MM.1S (cell line): ENCODE measurements around the gene CMPK1.

ENCODE experiments used
- DNase-seq: peaks from one replicate; pipeline ENCODE4 v3.0.0-alpha.2; 2015
- H2AFZ ChIP-seq: fragments of 300-600 bp; sonication (generic); 2 replicates; pipeline ENCODE4 v1.6.0; 2016; ENCODE audit warnings: antibody characterized with exemption, low read length
- H3F3A ChIP-seq: fragments of 300-600 bp; sonication (generic); 2 replicates; pipeline ENCODE4 v1.6.1; 2016; ENCODE audit warnings: mild to moderate bottlenecking, antibody characterized with exemption, low read length, moderate library complexity, mixed read lengths; ENCODE audit not compliant: insufficient read depth
- H3K27ac ChIP-seq: fragments of 300-600 bp; sonication (generic); 2 replicates; pipeline ENCODE4 v1.5.1; 2016; ENCODE audit warnings: mild to moderate bottlenecking, low read length
- H3K27me3 ChIP-seq: fragments of 300-600 bp; sonication (generic); replicated peaks from 2 replicates; pipeline ENCODE4 v1.6.0; 2016; ENCODE audit warnings: low read length; ENCODE audit not compliant: insufficient read depth
- H3K36me3 ChIP-seq: fragments of 300-600 bp; sonication (generic); replicated peaks from 2 replicates; pipeline ENCODE4 v1.6.1; 2016; ENCODE audit warnings: mild to moderate bottlenecking, low read length, mixed read lengths; ENCODE audit not compliant: insufficient read depth
- H3K4me1 ChIP-seq: fragments of 300-600 bp; sonication (generic); 2 replicates; pipeline ENCODE4 v1.6.1; 2016; ENCODE audit warnings: low read length, mixed read lengths
- H3K4me2 ChIP-seq: fragments of 300-600 bp; sonication (generic); 2 replicates; pipeline ENCODE4 v1.6.0; 2016; ENCODE audit warnings: low read depth, low read length
- H3K4me3 ChIP-seq: fragments of 300-600 bp; sonication (generic); 2 replicates; pipeline ENCODE4 v1.5.1; 2016; ENCODE audit warnings: low read length, mixed read lengths
- H3K79me2 ChIP-seq: fragments of 300-600 bp; sonication (generic); 2 replicates; pipeline ENCODE4 v1.6.1; 2016; ENCODE audit warnings: mixed run types, low read length, mixed read lengths
- H3K9ac ChIP-seq: fragments of 300-600 bp; sonication (generic); 2 replicates; pipeline ENCODE4 v1.6.1; 2016; ENCODE audit warnings: low read length, mixed read lengths
- H3K9me2 ChIP-seq: fragments of 300-600 bp; sonication (generic); replicated peaks from 2 replicates; pipeline ENCODE4 v1.6.1; 2016; ENCODE audit warnings: mild to moderate bottlenecking, low read length, mixed read lengths; ENCODE audit not compliant: insufficient read depth
- H3K9me3 ChIP-seq: fragments of 300-600 bp; sonication (generic); replicated peaks from 2 replicates; pipeline ENCODE4 v1.6.1; 2016; ENCODE audit warnings: mild to moderate bottlenecking, low read length, mixed read lengths; ENCODE audit not compliant: insufficient read depth
- H4K20me1 ChIP-seq: fragments of 300-600 bp; sonication (generic); 2 replicates; pipeline ENCODE4 v1.6.1; 2016; ENCODE audit warnings: mild to moderate bottlenecking, low read length, moderate library complexity, mixed read lengths; ENCODE audit not compliant: insufficient read depth
- EZH2 ChIP-seq: fragments of 300-600 bp; sonication (generic); optimal IDR thresholded peaks from 2 replicates; pipeline ENCODE3; 2017; ENCODE audit warnings: low read depth, mild to moderate bottlenecking, antibody characterized with exemption, low read length, mixed read lengths
- EZH2phosphoT487 ChIP-seq: fragments of 300-600 bp; sonication (generic); IDR thresholded peaks from 2 replicates; pipeline ENCODE4 v1.6.1; 2018; ENCODE audit warnings: antibody characterized with exemption, low read length
- TF ChIP-seq, protein P1 (sequence below): fragments of 300-600 bp; sonication (generic); IDR thresholded peaks from 2 replicates; pipeline ENCODE4 v1.5.1; 2016; ENCODE audit warnings: antibody characterized with exemption, low read length, mixed read lengths

Gene CMPK1

DNA sequence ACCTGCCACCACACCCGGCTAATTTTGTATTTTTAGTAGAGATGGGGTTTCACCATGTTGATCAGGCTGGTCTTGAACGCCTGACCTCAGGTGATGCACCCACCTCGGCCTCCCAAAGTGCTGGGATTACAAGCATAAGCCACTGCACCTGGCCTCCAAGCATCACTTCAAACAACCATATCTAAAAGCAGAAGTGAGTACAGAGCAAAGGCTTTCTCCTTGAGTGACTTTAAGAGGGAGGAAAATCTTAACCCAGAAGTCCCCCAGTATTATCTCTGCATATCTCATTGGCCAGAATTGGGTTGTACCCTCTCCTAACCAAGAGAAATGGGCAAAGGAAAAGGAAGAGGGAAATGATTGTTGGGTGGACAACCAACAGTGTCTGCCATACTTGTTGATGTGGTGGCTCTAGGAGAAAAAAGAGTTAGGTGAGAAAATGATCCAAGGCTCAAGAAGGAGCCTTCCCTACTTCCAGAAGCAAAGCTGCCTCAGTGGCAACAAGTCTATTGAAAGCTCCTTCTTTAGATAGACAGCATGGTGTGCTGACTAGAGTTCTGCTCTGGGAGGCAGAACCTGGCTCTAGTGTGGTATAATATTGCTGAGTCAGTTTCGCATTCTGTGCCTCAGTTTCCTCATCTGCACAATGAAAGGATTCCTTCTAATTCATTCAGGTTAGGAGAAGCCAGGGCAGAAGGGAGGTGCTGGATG, 65.7 kb downstream of the CMPK1 start:
- Histone ChIP-seq H3K4me3 (no peak overlapping the region), H4K20me1 (no peaks in the 10 kb centered on the region), H3K4me2 (no peak overlapping the region), H3F3A (no peaks in the 10 kb centered on the region), H3K79me2 (no peaks in the 10 kb centered on the region), H3K27me3 (no peaks in the 10 kb centered on the region), H2AFZ (no peak overlapping the region), H3K4me1 (no peaks in the 10 kb centered on the region), H3K9me2 (no peaks in the 10 kb centered on the region), H3K9me3 (no peaks in the 10 kb centered on the region), H3K36me3 (no peaks in the 10 kb centered on the region), H3K9ac (no peak overlapping the region), H3K27ac (no peak overlapping the region)
- DNase-seq: no peak
- TF ChIP-seq EZH2phosphoT487: no peak
- TF ChIP-seq, protein P1, sequence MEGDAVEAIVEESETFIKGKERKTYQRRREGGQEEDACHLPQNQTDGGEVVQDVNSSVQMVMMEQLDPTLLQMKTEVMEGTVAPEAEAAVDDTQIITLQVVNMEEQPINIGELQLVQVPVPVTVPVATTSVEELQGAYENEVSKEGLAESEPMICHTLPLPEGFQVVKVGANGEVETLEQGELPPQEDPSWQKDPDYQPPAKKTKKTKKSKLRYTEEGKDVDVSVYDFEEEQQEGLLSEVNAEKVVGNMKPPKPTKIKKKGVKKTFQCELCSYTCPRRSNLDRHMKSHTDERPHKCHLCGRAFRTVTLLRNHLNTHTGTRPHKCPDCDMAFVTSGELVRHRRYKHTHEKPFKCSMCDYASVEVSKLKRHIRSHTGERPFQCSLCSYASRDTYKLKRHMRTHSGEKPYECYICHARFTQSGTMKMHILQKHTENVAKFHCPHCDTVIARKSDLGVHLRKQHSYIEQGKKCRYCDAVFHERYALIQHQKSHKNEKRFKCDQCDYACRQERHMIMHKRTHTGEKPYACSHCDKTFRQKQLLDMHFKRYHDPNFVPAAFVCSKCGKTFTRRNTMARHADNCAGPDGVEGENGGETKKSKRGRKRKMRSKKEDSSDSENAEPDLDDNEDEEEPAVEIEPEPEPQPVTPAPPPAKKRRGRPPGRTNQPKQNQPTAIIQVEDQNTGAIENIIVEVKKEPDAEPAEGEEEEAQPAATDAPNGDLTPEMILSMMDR: no peak
- no peak for TF ChIP-seq EZH2

DNA sequence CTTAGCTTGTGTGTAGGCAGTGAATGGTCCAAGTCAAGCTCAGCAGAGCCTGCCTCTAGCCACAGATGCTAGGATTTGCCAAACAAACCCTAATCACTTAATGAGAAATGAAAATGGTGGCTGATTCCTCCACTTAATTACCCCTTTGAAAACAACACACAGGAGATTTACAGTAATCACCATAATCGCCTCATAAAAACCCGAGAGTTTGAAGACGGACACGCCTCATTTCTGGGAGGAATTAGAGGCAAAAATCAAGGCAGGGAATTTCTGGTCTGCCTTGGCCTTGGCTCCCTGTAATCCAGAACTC, 66.2 kb downstream of the CMPK1 start:
- H3K4me3 ChIP-seq: no peak overlapping the region

DNA sequence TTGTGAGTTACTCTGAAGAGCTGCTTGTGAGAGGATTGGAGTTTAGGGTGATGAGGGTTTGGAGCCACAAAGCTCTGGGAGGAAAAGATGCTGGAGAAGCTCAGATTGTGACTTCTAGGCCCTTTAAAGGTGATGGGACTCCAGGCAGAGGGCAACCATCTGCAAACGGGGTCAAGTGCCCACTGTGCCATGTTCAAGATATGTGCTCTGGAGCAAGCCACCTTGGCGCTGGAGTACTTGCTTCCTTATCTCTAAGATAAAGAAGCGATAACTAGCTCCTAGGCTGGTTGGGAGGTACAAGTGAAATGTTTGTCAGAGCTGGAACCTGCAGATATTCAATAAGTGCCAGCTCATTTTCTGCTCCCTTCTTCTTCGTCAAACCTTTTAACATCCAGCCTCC, 68.2 kb downstream of the CMPK1 start:
- H3K36me3 ChIP-seq: no peaks in the 10 kb centered on the region
- no peaks in the 10 kb centered on the region for H3K27me3 ChIP-seq
- DNase-seq: no peak
- H4K20me1 ChIP-seq: no peaks in the 10 kb centered on the region
- H3K9ac ChIP-seq: no peak overlapping the region
- H3K9me3 ChIP-seq: no peaks in the 10 kb centered on the region
- no peak overlapping the region for H2AFZ ChIP-seq
- H3K27ac ChIP-seq: no peak overlapping the region
- no peaks in the 10 kb centered on the region for H3K9me2 ChIP-seq
- H3F3A ChIP-seq: no peaks in the 10 kb centered on the region
- no peaks in the 10 kb centered on the region for H3K4me1 ChIP-seq
- H3K4me3 ChIP-seq: no peak overlapping the region
- TF ChIP-seq EZH2phosphoT487: no peak
- TF ChIP-seq EZH2: no peak
- TF ChIP-seq, protein P1: no peak
- H3K79me2 ChIP-seq: no peaks in the 10 kb centered on the region
- H3K4me2 ChIP-seq: no peak overlapping the region

More for the DNA sequence above, 66.2 kb downstream of the CMPK1 start:
- Histone ChIP-seq H3K9me3 (no peaks in the 10 kb centered on the region), H3K79me2 (no peaks in the 10 kb centered on the region), H2AFZ (no peak overlapping the region), H3K36me3 (no peaks in the 10 kb centered on the region), H3K27me3 (no peaks in the 10 kb centered on the region), H3K4me2 (no peak overlapping the region), H4K20me1 (no peaks in the 10 kb centered on the region), H3K9me2 (no peaks in the 10 kb centered on the region), H3K4me1 (no peaks in the 10 kb centered on the region), H3K9ac (no peak overlapping the region), H3F3A (no peaks in the 10 kb centered on the region), H3K27ac (no peak overlapping the region)
- DNase-seq: no peak
- TF ChIP-seq EZH2phosphoT487 (no peak), EZH2 (no peak)
- TF ChIP-seq, protein P1: no peak
